ENCODE measurements around the gene BTBD6.

BTBD6 gene

GRCh38 chr14:105200074-105200473 is 48.3 kb upstream of the BTBD6 start (continued):
- TF ChIP-seq PATZ1 (CRISPR knock-in tag; IDR thresholded peaks at IDR 0.05; ENCODE audit: borderline replicate concordance) (no peak), GLIS3 (CRISPR knock-in tag; IDR thresholded peaks at IDR 0.05) (no peak), SNAI2 (CRISPR knock-in tag; IDR thresholded peaks at IDR 0.05) (no peak), ZFP3 (CRISPR knock-in tag; IDR thresholded peaks at IDR 0.05) (no peak), ZNF70 (CRISPR knock-in tag; IDR thresholded peaks at IDR 0.05) (no peak)

GRCh38 chr14:105200641-105201040 is 47.7 kb upstream of the BTBD6 start:
- TF ChIP-seq TCF4 (CRISPR knock-in tag; IDR thresholded peaks at IDR 0.05; ENCODE audit: borderline replicate concordance) (no peak), RARB (CRISPR knock-in tag; IDR thresholded peaks at IDR 0.05) (no peak), ESRRG (CRISPR knock-in tag; IDR thresholded peaks at IDR 0.05) (no peak), ZNF565 (CRISPR knock-in tag; conservative IDR thresholded peaks at IDR 0.05; ENCODE audit: low read depth) (no peak), ISL1 (CRISPR knock-in tag; IDR thresholded peaks at IDR 0.05) (no peak), PPARA (CRISPR knock-in tag; IDR thresholded peaks at IDR 0.05; ENCODE audit: borderline replicate concordance) (no peak), CSRNP3 (CRISPR knock-in tag; IDR thresholded peaks at IDR 0.05) (no peak), TOX (CRISPR knock-in tag; IDR thresholded peaks at IDR 0.05; ENCODE audit: borderline replicate concordance) (no peak), ARNTL (CRISPR knock-in tag; IDR thresholded peaks at IDR 0.05; ENCODE audit: borderline replicate concordance, low read depth) (no peak), TSHZ2 (CRISPR knock-in tag; IDR thresholded peaks at IDR 0.05) (no peak), ZNF8 (CRISPR knock-in tag; IDR thresholded peaks at IDR 0.05) (no peak), POU6F1 (CRISPR knock-in tag; IDR thresholded peaks at IDR 0.05; ENCODE audit: borderline replicate concordance, low read depth) (no peak), OSR1 (CRISPR knock-in tag; IDR thresholded peaks at IDR 0.05) (no peak), PATZ1 (CRISPR knock-in tag; IDR thresholded peaks at IDR 0.05; ENCODE audit: borderline replicate concordance) (no peak), CREB5 (CRISPR knock-in tag; IDR thresholded peaks at IDR 0.05; ENCODE audit: low read depth) (no peak)
- ATAC-seq = no peak
